Muscle of arm (tissue), 12 donors: ENCODE measurements around the gene SAMD4B. TPM values are rescaled to one million over a fixed set of nuclear protein-coding genes. Genes with fewer than 3 reads are reported as not detected.

ENCODE experiments used
- DNase-seq: peaks from one replicate; pipeline ENCODE4 v3.0.0-alpha.2; 2013
- polyA plus RNA-seq, 12 donors: library from polyadenylated mRNA; unstranded; fragments of 120-200 nt; gene quantifications; one replicate each; pipeline ENCODE4 v1.2.1, GENCODE V29; 2013; ENCODE audit not compliant: insufficient read length in 12 of 12

The SAMD4B gene
- polyA plus RNA-seq, 12 donors, result 57.9 to 191 (median 74.7) TPM; not detected in 1

DNA sequence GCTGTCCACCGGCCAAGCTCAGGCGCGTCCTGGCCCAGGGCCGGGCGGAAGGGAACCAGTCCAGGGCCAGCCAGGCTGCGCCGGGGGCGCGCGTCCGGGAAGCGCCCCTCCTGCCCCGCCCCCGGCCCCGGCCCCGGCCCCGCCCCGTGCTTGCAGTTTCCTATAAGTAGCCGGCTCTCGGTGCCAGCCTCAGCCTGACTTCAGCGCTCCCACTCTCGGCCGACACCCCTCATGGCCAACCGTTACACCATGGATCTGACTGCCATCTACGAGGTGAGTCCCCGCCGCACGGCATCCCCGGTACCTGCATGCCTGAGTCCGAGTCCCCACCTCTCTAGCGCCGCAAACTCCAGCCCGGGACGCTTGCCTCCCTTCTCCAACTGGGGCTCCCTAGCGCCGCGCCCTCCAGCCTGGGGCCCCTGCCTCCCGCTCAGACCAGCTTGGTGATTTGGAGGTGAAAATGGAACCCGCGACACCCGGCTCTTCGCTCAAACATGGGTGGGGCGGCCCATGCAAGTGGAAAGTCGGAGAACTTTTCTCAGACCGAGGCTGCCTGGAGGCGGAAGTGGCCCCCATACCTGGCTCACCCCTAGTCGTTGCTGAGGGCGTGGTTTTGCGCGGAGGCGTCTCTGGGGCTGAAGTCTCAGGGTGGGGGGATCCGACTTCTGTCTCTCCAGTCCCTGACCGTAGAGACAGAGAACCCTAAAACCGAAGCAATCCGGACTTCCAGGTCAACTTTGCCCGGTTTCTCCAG, 64.6 kb downstream of the SAMD4B start, which contains the start of gene ZFP36:
Gene ZFP36 (plus strand): TSS at position 192 of the 754 bp plus-strand sequence. CDS start 58 bp downstream, at position 250.
- DNase-seq, result peak; percentile 88

DNA sequence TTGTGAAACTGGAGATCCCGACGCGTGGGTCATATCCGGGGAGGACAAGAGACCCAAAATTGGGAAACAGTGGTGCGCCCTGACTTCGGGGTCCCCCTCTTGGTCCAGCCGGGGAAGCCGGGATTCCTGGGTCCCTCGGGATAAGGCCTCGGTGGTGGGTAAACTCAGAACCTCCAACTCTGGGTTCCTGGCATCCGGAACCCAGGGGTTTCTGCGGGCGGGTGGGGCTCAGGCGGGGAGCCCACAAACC, 65.1 kb downstream of the SAMD4B start:
- no peak for DNase-seq

DNA sequence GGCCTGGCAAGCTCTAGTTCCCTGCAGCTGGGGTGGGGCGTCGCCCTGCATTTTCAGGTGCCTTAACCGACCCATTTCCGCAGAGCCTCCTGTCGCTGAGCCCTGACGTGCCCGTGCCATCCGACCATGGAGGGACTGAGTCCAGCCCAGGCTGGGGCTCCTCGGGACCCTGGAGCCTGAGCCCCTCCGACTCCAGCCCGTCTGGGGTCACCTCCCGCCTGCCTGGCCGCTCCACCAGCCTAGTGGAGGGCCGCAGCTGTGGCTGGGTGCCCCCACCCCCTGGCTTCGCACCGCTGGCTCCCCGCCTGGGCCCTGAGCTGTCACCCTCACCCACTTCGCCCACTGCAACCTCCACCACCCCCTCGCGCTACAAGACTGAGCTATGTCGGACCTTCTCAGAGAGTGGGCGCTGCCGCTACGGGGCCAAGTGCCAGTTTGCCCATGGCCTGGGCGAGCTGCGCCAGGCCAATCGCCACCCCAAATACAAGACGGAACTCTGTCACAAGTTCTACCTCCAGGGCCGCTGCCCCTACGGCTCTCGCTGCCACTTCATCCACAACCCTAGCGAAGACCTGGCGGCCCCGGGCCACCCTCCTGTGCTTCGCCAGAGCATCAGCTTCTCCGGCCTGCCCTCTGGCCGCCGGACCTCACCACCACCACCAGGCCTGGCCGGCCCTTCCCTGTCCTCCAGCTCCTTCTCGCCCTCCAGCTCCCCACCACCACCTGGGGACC, 65.6 kb downstream of the SAMD4B start:
- no peak for DNase-seq

DNA sequence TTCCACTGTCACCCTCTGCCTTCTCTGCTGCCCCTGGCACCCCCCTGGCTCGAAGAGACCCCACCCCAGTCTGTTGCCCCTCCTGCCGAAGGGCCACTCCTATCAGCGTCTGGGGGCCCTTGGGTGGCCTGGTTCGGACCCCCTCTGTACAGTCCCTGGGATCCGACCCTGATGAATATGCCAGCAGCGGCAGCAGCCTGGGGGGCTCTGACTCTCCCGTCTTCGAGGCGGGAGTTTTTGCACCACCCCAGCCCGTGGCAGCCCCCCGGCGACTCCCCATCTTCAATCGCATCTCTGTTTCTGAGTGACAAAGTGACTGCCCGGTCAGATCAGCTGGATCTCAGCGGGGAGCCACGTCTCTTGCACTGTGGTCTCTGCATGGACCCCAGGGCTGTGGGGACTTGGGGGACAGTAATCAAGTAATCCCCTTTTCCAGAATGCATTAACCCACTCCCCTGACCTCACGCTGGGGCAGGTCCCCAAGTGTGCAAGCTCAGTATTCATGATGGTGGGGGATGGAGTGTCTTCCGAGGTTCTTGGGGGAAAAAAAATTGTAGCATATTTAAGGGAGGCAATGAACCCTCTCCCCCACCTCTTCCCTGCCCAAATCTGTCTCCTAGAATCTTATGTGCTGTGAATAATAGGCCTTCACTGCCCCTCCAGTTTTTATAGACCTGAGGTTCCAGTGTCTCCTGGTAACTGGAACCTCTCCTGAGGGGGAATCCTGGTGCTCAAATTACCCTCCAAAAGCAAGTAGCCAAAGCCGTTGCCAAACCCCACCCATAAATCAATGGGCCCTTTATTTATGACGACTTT, 66.4 kb downstream of the SAMD4B start:
- peak; percentile 46 for DNase-seq

DNA sequence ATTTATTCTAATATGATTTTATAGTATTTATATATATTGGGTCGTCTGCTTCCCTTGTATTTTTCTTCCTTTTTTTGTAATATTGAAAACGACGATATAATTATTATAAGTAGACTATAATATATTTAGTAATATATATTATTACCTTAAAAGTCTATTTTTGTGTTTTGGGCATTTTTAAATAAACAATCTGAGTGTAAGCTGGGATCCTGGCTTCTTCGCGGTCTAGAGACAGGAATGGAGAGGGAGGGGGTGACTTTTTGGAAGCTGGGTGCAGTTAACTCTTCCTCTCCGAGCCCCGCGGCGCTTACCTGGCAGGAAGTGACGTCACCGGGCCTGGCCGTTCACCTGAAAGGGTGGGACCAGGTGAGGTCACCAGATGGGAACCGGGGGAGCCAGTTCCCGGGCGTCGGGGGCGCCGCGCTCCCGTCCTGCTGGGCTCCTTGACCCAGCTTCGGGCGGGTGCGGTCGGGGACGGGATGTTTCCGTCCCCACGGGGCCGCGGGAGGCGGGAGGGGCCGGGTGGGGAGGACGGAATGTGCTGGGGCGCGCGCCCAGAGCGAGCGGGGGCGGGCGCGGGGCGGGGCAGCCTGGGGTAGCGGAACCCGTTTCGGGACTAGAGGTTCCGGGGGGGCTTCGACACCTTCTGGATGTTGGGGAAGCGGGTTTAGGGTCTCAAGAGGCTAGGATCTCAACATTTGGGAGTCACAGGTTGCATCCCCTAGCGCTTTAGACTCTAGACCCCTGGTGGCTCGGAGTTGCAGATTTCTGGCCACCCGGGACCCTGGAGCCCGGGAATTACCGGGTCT, 67.2 kb downstream of the SAMD4B start:
- peak; percentile 80 for DNase-seq

DNA sequence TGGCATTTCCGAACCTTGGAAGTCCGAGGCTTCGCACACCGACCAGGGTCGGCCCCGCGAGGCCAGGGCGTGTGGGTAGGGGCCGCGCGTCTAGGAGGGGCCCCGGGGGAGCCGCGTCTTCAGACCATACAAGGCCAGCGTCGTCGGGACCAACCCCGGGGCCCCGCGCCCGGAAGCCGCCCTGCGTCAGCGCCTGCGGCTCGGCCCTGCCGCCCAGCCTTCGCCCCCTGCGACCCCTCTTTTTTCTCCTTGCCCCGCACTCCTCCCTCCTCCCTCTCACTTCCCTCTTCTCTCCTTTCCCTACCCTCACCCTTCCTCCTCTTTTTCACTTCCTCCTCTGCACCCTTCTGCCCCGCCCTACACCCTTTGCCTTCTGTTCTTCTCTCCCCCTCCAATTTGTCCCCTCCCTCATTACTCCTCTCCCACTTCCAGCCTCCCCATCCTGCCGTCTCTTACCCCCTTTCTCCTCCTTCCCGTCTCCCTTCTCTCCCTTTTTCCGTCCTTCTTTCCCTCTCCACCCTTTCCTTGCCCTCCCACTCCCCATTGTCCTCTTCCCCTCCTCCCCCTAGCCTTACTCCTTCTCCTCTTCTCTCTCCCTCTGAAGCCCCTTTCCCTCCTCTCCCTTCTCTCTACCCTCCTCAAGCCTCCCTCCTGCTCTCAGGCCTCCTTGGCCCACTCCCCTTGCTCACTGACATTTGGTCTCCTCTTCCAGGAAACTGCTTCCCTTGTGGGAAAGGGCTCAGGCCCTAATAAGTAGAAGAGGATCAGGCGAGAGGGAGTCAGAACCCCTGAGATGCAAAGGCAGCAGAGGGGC, 68.0 kb downstream of the SAMD4B start:
- peak; percentile 72 for DNase-seq

DNA sequence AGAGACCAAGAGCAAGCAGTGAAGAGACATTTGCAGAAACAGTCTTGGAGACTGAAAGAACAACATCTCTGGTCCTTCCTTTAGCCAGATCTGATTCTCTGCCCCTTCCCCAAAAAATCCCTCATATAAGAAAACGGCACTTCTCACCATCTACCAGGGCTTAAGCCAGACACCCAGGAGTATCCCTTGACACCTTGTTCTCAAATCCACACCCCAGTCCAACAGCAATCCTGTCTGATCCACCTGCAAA, 68.5 kb downstream of the SAMD4B start:
- DNase-seq, result no peak

DNA sequence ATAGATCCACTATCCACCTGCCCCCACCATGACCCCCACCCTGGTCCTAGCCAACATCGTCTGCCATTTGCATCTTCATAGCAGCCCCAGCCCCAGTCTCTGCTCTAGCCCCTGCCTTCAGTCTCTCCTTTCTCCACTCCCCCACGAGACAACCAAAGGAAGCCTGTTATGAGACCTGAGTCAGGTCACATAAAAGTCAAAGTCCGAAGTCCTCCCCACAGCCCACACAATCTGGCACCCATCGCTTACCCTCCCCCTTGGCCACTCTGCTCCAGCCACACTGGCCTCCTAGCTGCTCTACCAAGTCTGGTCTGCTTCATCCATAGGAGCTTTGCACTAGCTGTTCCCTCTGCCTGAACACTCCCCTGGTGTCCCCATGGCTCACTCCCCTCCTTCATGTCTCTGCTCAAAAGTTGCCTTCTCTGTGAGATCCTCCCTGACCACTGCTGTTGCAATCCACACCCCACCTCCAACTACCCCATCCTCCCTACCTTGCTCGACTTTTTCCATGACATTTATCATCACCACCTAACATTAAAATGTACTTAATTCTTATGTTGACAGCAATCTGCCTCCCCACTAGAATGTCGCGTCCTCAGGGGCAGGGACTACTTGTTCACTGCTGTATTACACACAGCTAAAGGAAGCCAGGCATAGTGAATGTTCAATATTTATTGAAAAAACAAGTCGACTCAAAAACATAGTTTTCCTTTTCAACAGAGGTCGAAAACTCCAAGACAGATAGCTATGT, 69.0 kb downstream of the SAMD4B start:
- peak; percentile 57 for DNase-seq

DNA sequence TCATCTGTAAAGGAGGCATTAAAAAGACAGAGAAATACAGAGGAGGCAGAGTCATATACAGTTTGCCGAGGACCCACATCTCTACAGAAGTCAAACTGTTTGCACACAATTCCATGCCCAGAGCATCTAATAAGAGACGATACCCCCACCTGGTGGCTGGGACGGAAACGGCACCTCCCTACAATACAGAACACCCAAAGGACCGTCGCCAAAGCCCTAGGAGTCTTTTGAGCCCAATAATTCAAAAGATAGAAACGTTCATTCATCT, 69.5 kb downstream of the SAMD4B start:
- DNase-seq, result peak; percentile 93

DNA sequence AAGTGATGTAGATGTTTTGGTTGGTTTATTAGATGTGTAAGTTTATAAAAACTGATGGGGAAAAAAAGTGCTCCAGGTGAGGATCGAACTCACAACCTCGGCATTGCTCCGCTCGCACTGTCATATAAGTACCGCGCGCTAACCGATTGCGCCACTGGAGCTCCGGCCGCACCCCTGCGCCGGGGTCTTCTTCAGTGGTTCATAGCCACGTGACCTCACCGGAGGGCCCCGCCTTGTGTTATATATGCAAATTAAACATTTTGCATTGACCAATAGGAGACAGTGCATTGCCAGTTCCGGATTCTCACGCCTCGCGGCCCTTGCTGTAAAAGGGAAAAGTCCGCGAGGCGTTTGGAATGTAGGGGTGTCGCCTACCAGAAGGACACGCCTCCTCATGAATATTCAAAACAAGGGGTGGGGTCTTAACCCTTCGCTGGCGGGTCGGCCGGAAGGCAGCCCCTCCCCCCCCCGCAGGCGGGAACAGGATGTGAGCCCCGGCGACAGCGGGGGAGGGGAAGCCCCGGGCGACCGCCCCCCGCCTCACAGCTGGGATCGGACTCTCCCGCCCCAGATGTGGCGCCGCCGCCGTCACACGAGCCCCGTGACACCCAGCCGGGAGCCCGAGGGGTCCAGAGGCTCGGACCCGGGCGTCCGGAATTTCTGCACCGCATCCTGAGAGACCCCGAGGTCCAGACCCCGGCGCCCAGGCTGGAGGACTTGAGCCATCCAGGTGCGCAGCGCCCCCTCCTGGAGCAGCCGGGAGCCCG, 70.1 kb downstream of the SAMD4B start, which contains the start of gene PLEKHG2:
Gene PLEKHG2 (plus strand): TSS at position 570 of the 767 bp plus-strand sequence. CDS start 1,418 bp downstream, outside the sequence.
- peak; percentile 99 for DNase-seq

DNA sequence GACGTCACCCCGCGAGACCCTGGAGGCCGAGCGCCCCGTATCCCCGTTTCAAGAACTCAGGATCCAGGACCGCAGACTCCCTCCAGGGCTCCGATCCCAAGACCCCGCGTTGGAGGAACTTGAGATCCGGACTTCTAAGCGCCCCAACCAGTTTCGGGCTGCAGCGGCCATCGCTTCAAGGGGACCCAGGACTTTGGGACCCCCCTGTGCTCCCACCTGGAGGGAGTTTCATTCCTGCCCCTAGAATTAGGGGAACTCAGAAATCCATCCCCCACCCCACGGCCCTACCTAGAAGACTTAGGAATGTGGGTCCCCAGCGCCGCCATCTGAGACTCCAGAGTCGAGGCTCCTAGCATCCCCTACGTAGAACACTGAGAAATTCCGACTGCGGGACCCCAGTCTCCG, 70.6 kb downstream of the SAMD4B start:
- DNase-seq, result no peak

DNA sequence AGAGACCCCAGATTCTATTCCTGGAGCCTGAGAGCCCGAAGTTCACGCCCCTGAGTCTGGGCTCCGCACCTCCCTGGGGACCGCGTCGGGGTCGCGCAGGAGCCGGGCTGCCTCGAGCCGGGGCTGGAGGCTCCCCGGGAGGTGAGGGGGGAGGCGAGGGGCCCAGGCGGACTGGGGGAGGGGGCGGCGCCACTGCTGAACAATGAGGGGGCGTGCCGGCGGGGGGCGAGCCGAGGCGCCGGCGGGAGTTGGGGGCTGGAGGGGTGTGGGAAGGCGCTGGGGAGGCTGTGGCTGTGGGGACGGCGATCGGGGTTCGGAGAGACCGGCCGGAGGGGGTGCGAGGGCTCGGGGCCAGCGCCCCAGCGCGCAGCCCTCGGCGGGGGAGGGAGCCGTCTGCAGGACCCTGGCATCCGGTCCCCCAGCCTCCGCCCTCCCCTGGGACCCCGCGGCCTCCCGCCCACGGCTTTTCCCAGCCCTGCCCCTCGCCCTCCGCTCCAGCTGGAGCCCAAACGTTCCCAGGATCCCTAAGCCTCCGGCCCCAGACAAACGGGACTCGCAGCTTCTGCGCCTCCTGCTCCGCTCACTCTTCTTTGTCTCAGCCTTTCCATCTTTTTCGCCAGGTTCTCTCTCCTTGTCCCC, 71.2 kb downstream of the SAMD4B start:
- DNase-seq, result peak; percentile 78

DNA sequence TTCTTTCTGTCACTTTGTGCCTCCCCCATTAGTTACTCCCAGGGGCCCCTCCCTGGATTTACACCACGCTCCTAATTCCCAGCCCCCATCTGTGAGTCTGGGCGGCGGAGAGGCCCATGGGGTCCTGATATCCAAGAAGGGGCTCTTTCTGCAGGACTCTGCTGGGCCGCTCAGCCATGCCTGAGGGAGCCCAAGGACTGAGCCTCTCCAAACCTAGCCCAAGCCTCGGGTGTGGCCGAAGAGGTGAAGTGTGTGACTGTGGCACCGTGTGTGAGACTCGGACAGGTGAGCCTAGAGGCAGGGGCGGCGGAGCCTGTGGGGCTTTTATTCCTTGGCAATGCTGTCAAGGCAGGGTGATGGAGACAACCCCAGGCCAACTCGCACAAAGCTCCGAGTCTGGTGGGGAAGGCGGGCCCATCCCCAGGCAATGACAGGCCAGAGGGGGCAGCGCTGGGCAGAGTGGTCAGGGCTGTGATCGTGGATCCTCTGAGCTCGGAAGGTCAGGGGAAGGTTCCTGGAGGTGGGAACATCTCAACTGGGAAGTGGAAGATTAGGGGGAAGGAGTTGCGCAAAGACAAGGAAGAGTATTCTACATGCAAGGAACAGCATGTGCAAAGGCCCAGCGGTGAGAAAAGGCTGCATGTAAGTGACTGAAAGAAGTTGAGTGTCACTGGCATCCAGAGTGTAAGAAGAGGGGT, 71.8 kb downstream of the SAMD4B start:
- no peak for DNase-seq

DNA sequence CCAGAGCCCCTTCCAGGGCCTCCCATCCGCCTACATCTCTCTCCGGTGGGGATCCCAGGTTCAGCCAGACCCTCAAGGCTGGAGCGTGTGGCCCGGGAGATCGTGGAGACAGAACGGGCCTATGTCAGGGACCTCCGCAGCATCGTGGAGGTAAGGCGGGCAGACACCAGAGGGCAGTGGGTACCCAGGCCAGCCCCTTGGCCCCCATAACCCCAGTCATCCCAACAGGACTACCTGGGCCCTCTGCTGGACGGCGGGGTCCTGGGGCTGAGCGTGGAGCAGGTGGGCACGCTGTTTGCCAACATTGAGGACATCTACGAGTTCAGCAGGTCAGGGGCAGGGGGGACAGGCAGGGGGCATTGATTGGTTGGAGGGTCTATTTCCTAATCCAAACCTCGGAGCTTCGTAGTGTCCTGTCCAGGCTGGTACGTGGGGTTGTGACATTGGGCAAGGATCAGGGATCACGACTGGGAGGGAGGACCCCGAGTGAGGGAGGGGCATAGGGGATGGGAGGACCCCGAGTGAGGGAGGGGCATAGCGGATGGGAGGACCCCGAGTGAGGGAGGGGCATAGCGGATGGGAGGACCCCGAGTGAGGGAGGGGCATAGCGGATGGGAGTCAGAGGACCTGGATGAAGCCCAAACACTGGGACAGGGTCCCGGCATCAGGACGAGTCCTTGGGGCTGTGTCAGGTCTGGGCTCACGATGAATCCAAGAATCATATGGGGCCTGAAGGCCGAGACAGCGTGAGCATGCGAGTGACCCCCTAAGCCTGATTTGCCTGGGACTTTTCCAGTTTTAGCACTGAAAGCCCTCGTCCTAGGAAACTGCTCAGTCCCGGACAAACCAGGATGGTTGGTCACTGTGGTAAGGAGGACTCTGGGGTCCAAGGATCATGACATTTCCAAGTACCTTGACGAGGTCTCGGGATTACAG, 73.2 kb downstream of the SAMD4B start:
- no peak for DNase-seq

DNA sequence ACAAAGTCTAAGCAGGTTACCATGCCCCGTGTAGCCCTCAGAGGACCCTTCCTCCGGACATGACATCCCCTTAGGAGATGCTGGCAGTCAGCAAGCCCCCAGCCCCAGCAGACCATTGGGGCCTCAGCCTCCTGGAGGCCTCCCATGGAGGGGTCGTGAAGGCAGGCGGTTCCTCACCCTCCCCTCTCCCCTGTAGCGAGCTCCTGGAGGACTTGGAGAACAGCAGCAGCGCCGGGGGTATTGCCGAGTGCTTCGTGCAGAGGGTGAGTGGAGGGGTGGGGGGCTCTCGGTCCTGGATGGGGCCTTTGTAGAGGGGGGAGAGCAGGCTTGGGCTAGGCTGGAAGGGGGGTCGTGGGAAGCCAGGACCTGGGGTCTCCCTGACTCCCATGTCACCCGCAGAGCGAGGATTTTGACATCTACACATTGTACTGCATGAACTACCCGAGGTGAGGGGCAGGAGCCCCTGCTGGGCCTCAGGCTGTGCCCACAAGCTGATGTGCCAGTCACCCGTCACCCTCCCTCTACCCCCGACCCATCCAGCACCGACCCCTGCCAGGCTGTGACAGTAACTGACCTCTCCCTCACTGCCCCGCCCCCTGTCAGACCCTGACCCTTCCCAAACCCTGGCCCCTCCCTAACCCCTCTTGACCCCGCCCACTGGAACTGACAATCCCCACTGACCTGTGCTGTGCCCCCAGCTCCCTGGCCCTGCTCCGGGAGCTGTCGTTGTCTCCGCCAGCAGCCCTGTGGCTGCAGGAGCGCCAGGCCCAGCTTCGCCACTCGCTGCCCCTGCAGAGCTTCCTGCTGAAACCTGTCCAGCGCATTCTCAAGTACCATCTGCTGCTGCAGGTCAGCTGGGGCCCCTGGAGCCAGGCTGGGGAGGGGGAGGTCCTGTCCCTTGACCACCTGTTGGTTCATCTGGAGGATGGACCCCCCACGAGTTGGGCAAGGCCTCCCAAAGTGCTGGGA, 74.2 kb downstream of the SAMD4B start:
- DNase-seq, result no peak
